Gastrocnemius medialis (tissue), 4 donors: ENCODE measurements around the gene SLC5A6.

Experiments
- POLR2A ChIP-seq, 2 donors: fragments of 450-650 bp; IDR thresholded peaks; one replicate each; pipeline ENCODE4 v1.6.1; 2017; ENCODE audit warnings: antibody characterized with exemption in 2 of 2, mild to moderate bottlenecking in 2 of 2, moderate library complexity in 2 of 2
- TF ChIP-seq, protein P1 (sequence below), 5 experiments: fragments of 450-650 bp in 3 of 5; fragments of 200-600 bp in 2 of 5; sonication (generic) in 2 of 5; IDR thresholded peaks in 4 of 5; conservative IDR thresholded peaks in 1 of 5; 1 replicate in 4 of 5; 2 replicates in 1 of 5; pipeline ENCODE4 v1.5.1; 2016 to 2019; ENCODE audit warnings: antibody characterized with exemption in 5 of 5, mild to moderate bottlenecking in 3 of 5, moderate library complexity in 3 of 5

DNA sequence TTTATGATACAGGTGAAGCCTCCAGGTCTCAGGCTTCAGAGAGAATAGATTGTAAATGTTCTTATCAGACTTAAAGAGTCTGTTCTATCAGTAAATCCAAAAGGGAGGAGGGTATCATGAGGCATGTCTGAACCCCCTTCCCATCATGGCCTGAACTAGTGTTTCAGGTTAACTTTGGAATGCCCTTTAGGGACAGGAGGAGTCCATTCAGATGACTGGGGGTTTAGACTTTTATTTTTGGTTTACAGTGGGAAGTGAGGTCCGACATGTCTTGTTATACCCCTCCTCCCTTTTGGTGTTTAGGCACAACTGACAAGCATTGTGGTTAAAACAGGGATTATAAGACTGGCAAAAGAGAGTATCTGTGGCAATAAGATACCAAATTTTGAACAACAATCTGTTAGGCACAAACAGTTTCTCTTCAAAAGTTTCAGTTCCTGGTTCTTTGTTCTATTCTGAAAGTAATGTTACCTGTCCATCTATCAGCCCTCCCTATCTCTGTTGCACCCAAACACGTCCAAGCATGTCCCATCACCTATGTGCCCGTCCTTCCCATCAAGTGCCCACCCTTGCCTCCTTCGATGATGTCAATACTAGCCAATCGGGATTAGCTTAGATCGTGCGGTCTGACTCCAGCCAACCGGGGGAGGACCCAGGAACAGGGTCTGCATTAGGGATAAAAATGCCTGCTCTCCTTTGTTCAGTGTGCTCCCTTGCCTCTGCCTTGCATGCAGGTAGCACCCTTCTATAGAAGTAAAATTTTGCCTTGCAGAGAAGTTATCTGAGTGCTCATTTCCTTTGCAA, 46.9 kb downstream of the SLC5A6 start:
- TF ChIP-seq, protein P1, sequence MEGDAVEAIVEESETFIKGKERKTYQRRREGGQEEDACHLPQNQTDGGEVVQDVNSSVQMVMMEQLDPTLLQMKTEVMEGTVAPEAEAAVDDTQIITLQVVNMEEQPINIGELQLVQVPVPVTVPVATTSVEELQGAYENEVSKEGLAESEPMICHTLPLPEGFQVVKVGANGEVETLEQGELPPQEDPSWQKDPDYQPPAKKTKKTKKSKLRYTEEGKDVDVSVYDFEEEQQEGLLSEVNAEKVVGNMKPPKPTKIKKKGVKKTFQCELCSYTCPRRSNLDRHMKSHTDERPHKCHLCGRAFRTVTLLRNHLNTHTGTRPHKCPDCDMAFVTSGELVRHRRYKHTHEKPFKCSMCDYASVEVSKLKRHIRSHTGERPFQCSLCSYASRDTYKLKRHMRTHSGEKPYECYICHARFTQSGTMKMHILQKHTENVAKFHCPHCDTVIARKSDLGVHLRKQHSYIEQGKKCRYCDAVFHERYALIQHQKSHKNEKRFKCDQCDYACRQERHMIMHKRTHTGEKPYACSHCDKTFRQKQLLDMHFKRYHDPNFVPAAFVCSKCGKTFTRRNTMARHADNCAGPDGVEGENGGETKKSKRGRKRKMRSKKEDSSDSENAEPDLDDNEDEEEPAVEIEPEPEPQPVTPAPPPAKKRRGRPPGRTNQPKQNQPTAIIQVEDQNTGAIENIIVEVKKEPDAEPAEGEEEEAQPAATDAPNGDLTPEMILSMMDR (IDR thresholded peaks at IDR 0.05 in 4 of 5, conservative IDR thresholded peaks at IDR 0.05 in 1 of 5), result no peak
- TF ChIP-seq POLR2A (IDR thresholded peaks at IDR 0.05), result no peak
